NB4 (cell line): ENCODE results near the gene SHLD2.
"Not testable (repeated sequence)": the region's sequence is repeated elsewhere in the genome, so short reads cannot be mapped to it uniquely, and the experiment has no call there.

Source experiments
- DNase-seq: peaks from one replicate; pipeline ENCODE4 v3.0.0; 2010; ENCODE audit warnings: low read depth
- H3K4me3 ChIP-seq: one replicate; pipeline ENCODE4 v1.5.1; 2011; ENCODE audit warnings: mild to moderate bottlenecking, low read depth, low read length, moderate library complexity
- CTCF ChIP-seq: IDR thresholded peaks from one replicate; pipeline ENCODE4 v1.5.1; 2012; ENCODE audit warnings: low read depth, low read length
- MAX ChIP-seq: IDR thresholded peaks from 2 replicates; pipeline ENCODE4 v1.6.1; 2011; ENCODE audit warnings: low read depth, low read length
- MYC ChIP-seq: IDR thresholded peaks from 2 replicates; pipeline ENCODE4 v1.6.1; 2011; ENCODE audit warnings: low read depth, low read length
- POLR2A ChIP-seq: IDR thresholded peaks from 2 replicates; pipeline ENCODE4 v1.6.1; 2011; ENCODE audit warnings: mild to moderate bottlenecking; ENCODE audit not compliant: insufficient read length; ENCODE audit errors: extremely low read depth

SHLD2 gene

GRCh38 chr10:87093632-87094372 is 1.2 kb upstream of the SHLD2 start:
- no peak for TF ChIP-seq POLR2A
- peak; percentile 7; the same call in 1 of the 2 replicates for TF ChIP-seq MYC
- TF ChIP-seq CTCF = no peak
- TF ChIP-seq MAX = no peak
- peak overlapping the region; percentile 77 for H3K4me3 ChIP-seq
- DNase-seq = peak; percentile 87

GRCh38 chr10:87095236-87095945 is 385 bp downstream of the SHLD2 start:
- H3K4me3 ChIP-seq = peak overlapping the region; percentile 91
- peak; percentile 91 for DNase-seq
- peak; percentile 94 for TF ChIP-seq MAX
- TF ChIP-seq POLR2A = peak; percentile 40
- peak; percentile 96 for TF ChIP-seq MYC
- no peak for TF ChIP-seq CTCF

- TF ChIP-seq CTCF = no peak
- no peak for TF ChIP-seq MAX
- TF ChIP-seq POLR2A = no peak
- no peak overlapping the region for H3K4me3 ChIP-seq
- DNase-seq = no peak
Observed at GRCh38 chr10:87101996-87102395, 7.0 kb downstream of the SHLD2 start.

GRCh38 chr10:87104727-87105126 is 9.7 kb downstream of the SHLD2 start:
- not testable (repeated sequence) for H3K4me3 ChIP-seq, DNase-seq

- H3K4me3 ChIP-seq = no peak overlapping the region
- no peak for TF ChIP-seq MYC
- no peak for TF ChIP-seq CTCF
- TF ChIP-seq POLR2A = no peak
- no peak for TF ChIP-seq MAX
- no peak for DNase-seq
Observed at GRCh38 chr10:87105446-87106124, 10.6 kb downstream of the SHLD2 start.

GRCh38 chr10:87118122-87118521 is 23.1 kb downstream of the SHLD2 start:
- not testable (repeated sequence) for H3K4me3 ChIP-seq, DNase-seq

GRCh38 chr10:87119029-87119428 is 24.0 kb downstream of the SHLD2 start:
- not testable (repeated sequence) for DNase-seq, H3K4me3 ChIP-seq

GRCh38 chr10:87123351-87123750 is 28.3 kb downstream of the SHLD2 start:
- not testable (repeated sequence) for H3K4me3 ChIP-seq, DNase-seq

- DNase-seq, H3K4me3 ChIP-seq: not testable (repeated sequence)
Observed at GRCh38 chr10:87127048-87127447, 32.0 kb downstream of the SHLD2 start.

- not testable (repeated sequence) for DNase-seq, H3K4me3 ChIP-seq
Observed at GRCh38 chr10:87127607-87128156, 32.7 kb downstream of the SHLD2 start.

GRCh38 chr10:87132176-87132575 is 37.2 kb downstream of the SHLD2 start:
- H3K4me3 ChIP-seq = not testable (repeated sequence)
- peak; percentile 80 for DNase-seq
